ENCODE results near the gene ATRN.

GRCh38 chr20:3659492-3660261 lies 188.9 kb downstream of the ATRN start:
- TF ChIP-seq POLR2A (IDR thresholded peaks at IDR 0.05), result no peak
- no peak for TF ChIP-seq CTCF (IDR thresholded peaks at IDR 0.05)
- TF ChIP-seq EP300 (IDR thresholded peaks at IDR 0.05), result no peak

Data from tibial nerve (tissue), 4 donors.